Fibroblast of skin of right biceps (primary cell): ENCODE measurements around the gene VRK1.
"Not testable (repeated sequence)": the region's sequence is repeated elsewhere in the genome, so short reads cannot be mapped to it uniquely, and the experiment has no call there.

Source experiments
- DNase-seq: peaks from one replicate; pipeline ENCODE4 v3.0.0-alpha.2; 2013

VRK1 gene, protein sequence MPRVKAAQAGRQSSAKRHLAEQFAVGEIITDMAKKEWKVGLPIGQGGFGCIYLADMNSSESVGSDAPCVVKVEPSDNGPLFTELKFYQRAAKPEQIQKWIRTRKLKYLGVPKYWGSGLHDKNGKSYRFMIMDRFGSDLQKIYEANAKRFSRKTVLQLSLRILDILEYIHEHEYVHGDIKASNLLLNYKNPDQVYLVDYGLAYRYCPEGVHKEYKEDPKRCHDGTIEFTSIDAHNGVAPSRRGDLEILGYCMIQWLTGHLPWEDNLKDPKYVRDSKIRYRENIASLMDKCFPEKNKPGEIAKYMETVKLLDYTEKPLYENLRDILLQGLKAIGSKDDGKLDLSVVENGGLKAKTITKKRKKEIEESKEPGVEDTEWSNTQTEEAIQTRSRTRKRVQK

DNA sequence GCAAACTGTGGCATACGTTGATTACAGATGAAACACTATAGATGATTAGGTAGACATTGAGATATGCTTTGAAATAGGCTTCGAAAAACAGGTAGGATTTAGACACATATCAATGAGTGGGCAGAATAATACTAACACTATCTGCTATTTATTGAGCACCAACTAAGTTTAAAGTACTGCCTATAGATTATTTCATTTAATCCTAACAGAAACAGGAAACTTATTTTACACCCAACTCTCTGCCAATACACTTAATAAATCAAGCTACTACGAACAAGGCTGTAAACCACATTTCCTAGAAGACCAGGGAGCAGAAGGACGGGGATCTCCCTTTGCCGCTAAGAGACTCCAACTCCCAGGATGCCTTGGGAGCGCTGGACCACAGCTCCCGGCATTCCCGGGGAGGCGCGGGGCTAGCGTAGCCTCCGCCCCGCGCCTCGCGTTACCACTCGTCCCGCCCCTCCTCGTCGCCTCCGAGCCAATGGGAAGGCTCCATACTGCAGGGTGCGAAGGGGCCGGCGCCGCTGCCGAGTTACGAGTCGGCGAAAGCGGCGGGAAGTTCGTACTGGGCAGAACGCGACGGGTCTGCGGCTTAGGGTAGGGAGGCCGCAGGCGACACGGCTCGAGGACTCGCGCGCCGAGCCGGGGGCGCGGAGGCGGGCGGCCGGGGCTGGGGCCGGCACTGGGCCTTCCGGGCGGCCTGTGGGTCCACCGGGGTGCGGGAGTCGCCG is at the start of gene VRK1:
Gene VRK1, plus strand, starts transcription at position 532 of the 731 bp plus-strand sequence. CDS start 36,090 bp downstream, outside the sequence.
- DNase-seq: peak; percentile 95

DNA sequence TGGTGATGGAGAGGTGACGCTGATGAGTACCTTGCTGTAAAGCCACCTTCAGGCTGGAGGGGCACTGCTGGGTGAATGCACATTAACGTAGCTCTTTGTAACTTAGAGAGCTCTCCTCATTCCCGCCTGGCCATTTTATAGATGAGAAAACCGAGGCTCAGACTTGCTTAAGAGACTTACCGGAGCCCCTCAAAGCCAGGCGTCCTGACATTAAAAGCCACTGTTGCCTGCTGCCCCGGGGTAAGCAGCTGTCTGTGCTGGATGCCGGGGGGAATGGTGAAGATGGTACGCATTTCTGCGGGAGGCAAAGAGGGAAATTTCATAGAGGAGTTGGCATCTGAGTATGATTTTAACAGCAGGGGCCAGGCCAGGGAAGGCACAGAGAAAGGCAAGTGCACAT is 49.6 kb upstream of the VRK1 start:
- DNase-seq: no peak

DNA sequence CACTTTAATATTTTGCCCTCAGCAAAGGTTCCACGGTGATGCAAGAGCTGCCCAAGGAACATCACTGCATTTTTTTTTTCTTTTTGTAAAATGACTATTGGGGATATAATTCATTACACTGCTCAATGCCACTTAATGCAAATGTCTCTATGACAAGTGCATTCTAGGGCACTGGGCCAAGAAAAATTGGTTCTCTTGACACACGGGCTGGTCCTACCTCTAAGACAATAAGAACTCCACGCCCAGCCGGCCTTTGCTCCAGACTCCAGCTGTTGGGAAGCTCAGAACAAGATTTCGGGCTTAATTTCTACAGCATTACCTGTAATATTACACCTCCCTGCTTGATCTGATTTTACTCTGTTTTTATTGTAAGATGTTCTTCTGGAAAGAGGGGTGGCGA is 48.8 kb upstream of the VRK1 start:
- no peak for DNase-seq

DNA sequence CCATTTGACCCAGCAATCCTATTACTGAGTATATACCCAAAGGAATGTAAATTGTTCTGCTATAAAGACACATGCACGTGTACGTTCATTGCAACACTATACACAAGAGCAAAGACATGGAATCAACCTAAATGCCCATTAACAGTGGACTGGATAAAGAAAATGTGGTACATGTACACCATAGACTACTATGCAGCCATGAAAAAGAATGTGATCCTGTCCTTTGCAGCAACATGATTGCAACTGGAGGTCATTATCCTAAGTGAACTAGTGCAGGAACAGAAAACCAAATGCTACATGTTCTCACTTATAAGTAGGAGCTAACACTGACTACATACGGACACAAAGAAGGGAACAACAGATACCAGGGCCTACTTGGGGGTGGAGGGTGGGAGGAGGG is 45.7 kb upstream of the VRK1 start:
- no peak for DNase-seq

DNA sequence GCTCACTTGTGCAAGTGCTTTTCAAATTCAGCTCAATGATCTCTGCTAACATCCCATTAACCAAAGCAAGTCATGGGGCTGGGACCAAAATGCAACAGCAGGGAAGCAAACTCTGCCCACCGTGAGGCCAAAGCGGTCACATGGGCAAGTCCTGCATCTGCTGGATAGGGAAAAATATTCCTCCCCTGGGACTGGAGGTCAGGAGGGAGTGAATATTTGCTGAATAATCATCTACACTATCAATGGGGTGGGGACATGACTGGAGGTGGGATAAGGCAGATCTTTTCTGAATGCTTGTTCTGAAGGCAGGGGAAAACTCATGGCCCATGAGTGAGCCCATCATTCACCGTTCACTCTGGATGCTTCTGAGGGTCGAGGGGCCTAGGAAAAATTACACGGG is 45.1 kb upstream of the VRK1 start:
- DNase-seq: no peak

DNA sequence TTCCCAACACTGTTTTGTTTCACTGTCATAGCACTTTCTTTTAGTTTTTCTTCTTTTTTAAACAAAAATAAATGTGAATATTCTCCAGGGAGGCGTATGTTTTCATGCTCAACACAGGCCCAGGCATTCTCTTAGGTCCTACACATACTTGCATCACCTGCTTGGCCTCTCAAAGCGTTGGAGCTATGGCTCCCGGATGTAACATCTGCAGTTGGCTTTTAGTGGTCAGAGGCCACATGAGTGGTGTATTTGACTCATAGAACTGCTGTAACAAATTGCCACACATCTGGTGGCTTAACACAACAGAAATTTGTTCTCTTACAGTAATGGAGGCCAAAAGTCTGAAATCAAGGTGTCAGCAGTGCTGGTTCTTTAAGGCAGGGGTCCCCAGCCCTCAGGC is 44.6 kb upstream of the VRK1 start:
- no peak for DNase-seq

DNA sequence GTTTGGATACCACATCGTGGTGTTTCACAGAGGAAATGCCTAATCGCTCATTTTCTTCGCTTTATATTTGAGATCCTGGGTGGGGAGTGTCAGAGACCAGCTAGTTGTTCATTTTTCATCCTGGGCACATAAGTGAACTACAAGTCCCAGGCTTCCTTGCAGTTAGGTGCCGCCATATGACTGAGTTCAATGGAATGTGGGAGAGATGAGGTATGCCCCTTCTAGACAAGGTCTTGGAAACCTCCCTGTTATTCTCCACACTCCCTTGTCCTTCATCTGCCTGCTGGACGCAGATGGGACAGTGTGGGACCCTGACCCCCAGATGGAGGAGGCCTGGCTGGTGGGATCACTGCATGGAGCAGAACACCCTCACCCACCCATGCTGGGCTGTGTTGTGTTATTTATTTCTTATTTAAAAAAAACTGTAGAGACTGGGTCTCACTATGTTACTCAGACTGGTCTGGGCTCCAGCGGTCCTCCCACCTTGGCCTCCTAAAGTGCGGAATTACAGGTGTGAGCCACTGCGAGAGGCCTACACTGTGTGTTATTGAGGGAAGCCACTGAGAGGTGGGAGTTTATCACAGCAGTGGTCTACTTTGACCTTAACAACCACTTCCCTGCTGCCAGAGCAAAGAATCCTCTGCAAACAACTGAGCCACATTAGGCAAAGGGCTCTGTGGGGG is 42.9 kb upstream of the VRK1 start:
- DNase-seq: peak; percentile 4

DNA sequence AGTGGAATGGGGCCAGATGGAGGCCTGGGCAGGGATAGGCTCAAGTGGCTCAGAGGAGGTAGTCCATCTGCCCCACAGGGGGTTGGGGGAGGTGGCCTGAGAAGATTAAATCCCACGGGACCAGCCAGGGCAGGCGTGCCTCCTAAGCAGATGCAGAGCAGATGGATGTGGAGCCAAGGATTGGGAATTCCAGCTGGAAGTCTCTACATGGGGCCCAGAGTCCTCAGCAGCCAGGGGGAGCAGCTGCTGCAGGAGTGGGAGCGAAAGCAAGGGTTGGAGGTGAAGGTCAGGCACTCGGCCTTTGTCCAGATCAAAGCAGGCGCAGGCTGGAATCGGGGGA is 42.4 kb upstream of the VRK1 start:
- no peak for DNase-seq

DNA sequence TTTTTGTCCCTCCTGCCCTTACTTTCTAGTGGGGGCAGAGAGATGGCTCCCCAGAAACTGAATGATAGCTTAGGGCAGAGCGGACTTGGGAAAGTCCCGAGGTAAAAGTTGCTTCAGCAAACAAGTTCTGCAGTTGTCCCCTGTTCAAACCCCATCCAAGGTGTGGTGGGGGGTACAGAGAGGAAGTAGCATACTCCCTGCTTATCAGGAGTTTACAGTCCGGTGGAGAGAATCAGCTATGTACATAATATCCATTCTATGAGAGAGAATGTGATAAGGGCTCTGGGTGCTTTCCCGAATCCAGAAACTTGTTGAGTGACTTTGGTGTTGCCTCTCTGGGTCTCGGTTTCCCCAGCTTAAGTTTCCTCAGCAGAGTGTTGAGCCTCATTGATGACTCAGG is 40.4 kb upstream of the VRK1 start:
- DNase-seq: no peak

DNA sequence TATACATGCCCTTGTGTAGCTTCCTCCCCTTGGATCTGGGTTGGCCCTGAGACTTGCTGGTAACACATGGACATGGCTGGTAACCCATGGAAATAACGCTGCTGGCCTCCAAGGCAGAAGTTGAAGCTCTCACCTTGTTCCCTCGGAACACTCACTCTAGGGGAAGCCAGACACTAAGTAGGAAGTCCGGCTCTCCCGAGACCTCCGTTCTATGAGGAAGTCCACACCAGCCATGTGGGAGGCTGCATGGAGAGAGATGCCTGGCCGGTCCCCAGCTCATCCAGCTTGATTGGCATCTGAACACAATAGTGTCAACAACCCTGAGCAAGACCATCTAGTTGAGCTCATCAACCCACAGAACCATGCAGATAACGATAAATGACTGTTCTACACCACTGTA is 39.7 kb upstream of the VRK1 start:
- no peak for DNase-seq

DNA sequence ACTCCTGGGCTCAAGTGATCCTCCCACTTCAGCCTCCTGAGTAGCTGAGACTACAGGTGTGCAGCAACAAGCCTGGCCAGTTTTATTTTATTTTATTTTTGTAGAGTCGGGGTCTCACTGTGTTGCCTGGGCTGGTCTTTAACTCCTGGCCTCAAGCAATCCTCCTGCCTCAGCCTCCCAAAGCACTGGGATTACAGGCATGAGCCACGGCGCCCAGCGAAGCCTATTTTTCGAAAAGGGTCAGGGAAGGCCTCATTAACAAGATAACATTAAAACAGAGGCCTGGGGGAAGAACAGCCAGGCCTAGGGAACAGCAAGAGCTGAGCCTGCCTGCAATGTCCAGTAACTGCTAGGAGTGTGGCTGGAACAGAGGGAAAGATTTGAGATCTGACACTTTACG is 36.1 kb upstream of the VRK1 start:
- no peak for DNase-seq

DNA sequence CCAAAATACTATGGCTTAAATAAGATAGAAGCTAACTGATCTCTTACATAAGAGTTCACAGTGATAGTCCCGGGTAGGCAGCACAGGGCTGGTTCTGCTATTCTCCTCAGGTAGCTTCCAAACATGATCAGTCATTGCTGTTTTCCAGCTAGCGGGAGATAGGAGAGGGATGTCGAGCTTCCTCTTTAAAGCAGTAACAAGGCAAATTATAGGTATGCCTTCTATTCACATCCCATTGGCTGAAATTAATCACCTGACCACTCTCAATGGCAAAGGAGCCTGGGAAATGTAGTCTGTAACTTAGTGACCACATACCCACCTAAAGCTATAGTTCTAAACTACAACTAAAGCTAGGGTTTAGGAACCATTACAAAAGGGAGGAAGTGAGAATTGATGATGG is 34.5 kb upstream of the VRK1 start:
- DNase-seq: peak; percentile 42

DNA sequence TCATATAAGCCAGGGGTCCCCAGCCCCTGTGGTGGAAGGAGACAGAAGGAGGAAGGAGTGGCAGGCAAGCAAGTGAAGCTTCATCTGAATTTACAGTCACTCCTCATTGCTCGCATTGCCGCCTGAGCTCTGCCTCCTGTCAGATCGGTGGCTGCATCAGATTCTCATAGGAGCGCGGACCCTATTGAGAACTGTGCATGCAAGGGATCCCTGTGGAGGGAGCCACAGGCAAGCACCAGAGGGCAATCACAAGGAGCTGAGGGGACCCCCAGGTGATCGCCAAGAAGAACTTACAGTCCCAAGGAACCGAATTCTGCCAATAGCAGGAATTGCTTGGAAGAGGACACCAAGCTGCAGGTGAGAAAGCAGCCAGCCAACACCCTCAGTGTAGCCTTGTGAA is 33.2 kb upstream of the VRK1 start:
- DNase-seq: no peak

DNA sequence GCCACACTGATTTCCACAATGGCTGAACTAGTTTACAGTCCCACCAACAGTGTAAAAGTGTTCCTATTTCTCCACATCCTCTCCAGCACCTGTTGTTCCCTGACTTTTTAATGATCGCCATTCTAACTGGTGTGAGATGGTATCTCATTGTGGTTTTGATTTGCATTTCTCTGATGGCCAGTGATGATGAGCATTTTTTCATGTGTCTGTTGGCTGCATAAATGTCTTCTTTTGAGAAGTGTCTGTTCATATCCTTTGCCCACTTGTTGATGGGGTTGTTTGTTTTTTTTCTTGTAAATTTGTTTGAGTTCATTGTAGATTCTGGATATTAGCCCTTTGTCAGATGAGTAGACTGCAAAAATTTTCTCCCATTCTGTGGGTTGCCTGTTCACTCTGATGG is 32.0 kb upstream of the VRK1 start:
- DNase-seq: not testable (repeated sequence)

DNA sequence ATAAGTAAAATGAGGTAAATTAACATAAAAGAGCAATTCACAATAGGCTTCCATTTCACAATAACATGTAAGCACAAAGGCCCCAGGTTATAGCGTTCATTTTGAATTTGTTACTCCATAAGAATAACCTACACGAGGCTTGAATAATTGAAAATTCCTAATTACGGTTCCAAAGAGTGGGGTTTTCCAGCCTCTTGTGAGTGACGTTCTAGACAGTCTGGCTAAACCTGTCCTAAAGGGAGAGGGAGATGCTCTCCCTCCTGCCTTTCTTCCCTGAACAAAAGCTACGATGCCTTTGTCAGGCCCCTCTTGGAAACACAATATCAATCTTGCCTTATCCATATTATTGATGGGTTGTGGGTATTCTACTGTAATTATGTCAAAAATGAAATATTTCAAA is 24.3 kb upstream of the VRK1 start:
- no peak for DNase-seq

DNA sequence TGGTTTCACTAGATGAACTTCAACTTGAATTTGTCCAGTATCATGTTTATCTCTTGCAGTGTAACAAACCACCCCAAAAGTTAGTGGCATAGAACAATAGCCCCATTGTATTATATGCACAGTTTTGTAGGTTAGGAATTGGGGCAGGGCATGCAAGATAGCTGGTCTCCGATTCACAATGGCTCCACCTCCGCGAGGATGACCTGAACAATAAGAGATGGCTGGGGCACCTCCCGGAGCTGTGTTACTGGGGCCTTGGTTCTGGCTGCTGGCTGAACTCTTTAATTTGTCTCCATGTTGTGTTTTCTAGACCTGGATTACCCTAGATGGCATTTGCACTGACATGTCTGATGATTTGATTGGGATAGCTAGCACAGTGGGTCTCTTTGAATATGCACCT is 20.4 kb upstream of the VRK1 start:
- no peak for DNase-seq

DNA sequence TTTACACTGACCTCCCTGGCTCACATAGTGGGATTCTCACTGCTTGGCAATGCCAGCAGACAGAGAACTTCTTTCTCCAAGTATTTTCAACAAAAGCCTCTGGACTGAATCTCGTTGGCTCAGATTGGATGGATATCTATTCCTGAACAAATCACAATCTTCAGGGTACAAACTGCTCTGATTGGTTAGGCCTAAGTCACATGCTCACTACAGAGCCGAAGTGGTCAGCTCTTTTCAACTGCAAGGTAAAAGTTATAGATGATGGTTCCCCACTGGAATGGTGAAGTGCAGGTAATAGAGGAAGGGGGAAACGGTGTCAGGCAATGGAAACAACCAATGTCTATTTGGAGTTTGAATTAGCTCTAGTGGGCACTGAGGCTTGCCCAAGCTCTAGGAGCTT is 16.7 kb upstream of the VRK1 start:
- no peak for DNase-seq

DNA sequence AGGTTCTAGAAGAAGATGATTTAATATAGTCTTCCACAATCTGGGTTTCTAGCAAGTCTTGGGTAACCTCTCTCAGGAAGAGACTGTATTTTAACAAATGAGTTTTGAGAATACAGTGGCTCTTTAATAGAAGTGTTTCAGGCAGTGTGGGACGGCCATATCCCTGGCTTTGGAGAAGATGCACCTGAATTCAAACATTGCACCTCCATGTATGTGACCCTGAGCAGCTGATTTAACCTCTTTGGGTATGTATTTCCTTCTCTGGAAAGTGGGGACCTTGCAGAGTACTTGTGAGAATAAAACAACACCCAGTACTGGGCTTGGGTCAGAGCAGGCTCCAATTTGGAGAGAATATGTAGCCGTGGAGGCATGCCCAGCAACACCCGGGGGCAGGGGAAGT is 15.8 kb upstream of the VRK1 start:
- no peak for DNase-seq

DNA sequence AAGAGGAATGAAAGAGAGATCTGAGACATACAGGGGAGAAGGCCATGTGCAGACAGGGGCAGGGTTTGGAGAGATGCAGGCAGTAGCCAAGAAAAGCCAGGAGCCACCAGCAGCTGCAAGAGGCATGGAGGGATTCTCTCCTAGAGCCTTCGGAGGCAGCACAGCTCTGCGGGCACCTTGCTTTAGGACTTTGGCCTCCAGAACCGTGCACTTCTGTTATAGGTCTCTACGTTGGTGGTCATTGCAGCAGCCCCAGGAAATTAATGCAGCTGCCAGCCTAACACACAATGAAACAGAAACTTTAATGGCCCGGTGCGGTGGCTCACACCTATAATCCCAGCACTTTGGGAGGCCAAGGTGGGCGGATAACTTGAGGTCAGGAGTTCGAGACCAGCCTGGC is 14.7 kb upstream of the VRK1 start:
- DNase-seq: no peak

DNA sequence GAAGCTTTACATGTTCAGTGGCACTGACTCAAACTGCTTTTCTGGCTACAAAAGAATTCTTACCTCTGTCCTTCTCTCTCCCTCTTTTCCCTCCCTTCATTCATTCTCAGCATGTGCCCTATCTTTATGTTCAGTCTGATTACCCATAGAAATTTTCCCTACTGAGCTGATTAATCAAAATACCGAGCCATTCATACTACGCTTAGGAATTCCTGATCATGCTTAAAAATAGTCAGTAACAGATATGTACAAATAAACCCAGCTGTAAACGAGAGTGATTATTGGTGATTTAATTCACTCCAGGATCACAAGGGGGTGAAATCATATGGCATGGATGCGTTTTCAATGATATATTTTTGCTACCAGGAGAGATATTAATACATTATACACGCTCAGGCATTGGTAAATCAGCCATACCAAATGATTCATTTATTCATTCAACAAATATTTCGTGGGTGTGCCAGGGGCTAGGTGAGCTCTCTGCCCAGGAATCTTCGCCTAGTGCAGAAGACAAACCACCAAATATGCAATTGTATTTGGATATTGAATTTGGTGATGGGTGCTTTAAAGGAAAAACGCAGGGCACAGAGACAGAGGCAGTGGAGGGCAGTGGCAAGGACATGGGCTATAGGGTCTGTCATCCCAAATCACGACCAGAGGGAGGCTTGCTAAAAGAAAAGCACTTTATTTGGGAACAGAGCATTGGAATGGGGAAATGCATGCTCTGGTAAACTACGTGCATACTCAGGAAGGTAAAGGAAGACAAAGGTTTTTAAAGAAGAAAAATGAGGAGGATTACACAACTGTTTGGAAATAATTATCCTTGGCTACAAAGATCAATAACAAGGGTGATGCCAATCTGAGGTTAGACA is 13.9 kb upstream of the VRK1 start:
- no peak for DNase-seq

DNA sequence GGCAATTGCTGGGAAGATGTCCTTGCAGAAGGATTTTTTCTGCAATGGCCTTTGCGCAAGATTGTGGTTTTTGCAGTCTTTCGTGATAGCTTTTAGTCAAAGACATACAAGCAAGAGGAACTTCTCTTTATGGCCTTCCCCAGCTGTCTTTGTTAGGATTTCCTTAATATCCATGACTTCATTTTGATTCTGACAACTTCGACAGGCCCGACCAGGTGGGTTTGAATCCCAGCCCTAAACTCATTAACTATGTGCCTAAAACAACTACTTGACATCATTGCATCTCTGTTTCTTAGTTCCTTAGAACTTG is 13.3 kb upstream of the VRK1 start:
- no peak for DNase-seq

DNA sequence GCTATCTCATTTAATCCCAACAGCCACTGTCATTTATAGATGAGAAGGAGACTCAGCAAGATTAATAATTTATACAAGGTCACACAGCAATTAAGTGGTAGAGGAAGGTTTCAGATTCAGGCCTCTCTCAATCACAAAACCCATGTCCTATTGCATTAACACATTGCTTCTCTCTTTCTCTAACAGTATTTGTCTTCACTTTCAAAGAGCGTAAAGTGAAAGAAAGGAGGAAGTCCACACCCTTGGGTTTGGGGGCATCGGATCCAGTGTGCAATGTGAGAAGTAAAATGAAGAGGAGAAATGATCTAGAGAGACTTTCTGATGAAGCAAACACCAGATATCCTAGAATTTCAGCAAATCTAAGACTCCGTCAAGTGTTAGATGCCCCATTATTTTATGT is 7.0 kb upstream of the VRK1 start:
- DNase-seq: no peak

DNA sequence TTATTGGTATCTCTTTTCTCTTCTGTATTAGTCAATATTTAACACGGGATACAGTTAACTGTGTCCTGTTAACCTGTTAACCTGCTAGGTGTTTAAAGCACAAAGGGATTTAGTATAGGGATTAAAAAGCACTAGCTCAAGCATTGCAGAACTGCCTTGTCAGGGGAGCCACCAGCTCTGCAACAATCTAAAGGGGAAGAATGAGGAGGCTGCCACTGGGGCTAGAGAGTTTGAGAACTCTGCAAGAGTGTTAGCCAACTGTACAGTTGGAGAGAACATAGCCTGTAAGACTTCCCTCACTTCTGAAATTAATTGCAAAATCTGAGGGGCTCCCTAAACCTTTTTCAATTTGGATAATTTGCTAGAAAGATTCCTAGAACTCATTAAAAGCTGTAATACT is 6.5 kb upstream of the VRK1 start:
- no peak for DNase-seq
